PFSK-1 (cell line): Measurements from ENCODE around the gene MGMT.

Source experiments
- FOXP2 ChIP-seq: optimal IDR thresholded peaks from 2 replicates; pipeline ENCODE3; 2011; ENCODE audit warnings: borderline replicate concordance, control low read depth, inconsistent platforms; ENCODE audit not compliant: insufficient read depth; ENCODE audit errors: extremely low read length, extremely low read depth
- POLR2AphosphoS5 ChIP-seq: IDR thresholded peaks from 2 replicates; pipeline ENCODE4 v1.6.1; 2012; ENCODE audit warnings: low read depth, mild to moderate bottlenecking, control low read depth, low read length, moderate library complexity
- REST ChIP-seq, 2 experiments: IDR thresholded peaks; 2 replicates each; pipeline versions ENCODE4 v1.6.1 to v1.8.0; 2011 to 2012; ENCODE audit warnings: low read depth in 2 of 2, low read length in 2 of 2, control low read depth in 1 of 2, inconsistent platforms in 1 of 2, mild to moderate bottlenecking in 1 of 2, moderate library complexity in 1 of 2; ENCODE audit not compliant: insufficient read depth in 1 of 2

- TF ChIP-seq FOXP2 (no peak), POLR2AphosphoS5 (no peak), REST (IDR thresholded peaks at IDR 0.05; ENCODE audit: insufficient read depth in 1 of 2, low read depth in 2 of 2, low read length in 2 of 2) (no peak)
Measured at GRCh38 chr10:129641982-129642381, 174.9 kb downstream of the MGMT start.
